OCI-M2 (cell line): ENCODE data around the gene MADD.

ENCODE experiments used
- DNase-seq: peaks from one replicate; lab custom pipeline; 2025; ENCODE audit not compliant: unreplicated experiment; lab: John Stamatoyannopoulos, UW

MADD gene

GRCh38 chr11:47251751-47252150 lies 18.2 kb upstream of the MADD start:
- DNase-seq, result no peak

- DNase-seq, result no peak
Observed at GRCh38 chr11:47253660-47254059, 16.3 kb upstream of the MADD start.

- no peak for DNase-seq
Observed at GRCh38 chr11:47254386-47254785, 15.5 kb upstream of the MADD start.

GRCh38 chr11:47256374-47256773 lies 13.6 kb upstream of the MADD start:
- no peak for DNase-seq

- no peak for DNase-seq
Observed at GRCh38 chr11:47257177-47257516, 12.8 kb upstream of the MADD start.

- no peak for DNase-seq
Observed at GRCh38 chr11:47257517-47258316, 12.2 kb upstream of the MADD start, which contains the start of gene NR1H3. TSS of gene NR1H3 (plus strand) at chr11:47257996. CDS start at chr11:47259217, 1,221 bp downstream.

GRCh38 chr11:47258317-47258902 lies 11.5 kb upstream of the MADD start:
- no peak for DNase-seq

GRCh38 chr11:47259232-47259977 lies 10.5 kb upstream of the MADD start:
- no peak for DNase-seq

GRCh38 chr11:47260366-47260765 lies 9.6 kb upstream of the MADD start:
- DNase-seq, result no peak

GRCh38 chr11:47261291-47261800 lies 8.6 kb upstream of the MADD start:
- DNase-seq, result no peak

- no peak for DNase-seq
Observed at GRCh38 chr11:47264119-47264518, 5.8 kb upstream of the MADD start.

GRCh38 chr11:47264521-47264920 lies 5.4 kb upstream of the MADD start:
- DNase-seq, result no peak

GRCh38 chr11:47267876-47268275 lies 2.1 kb upstream of the MADD start:
- DNase-seq, result no peak

GRCh38 chr11:47268448-47269001 lies 1.4 kb upstream of the MADD start:
- DNase-seq, result no peak

- peak; percentile 85 for DNase-seq
Observed at GRCh38 chr11:47269002-47269828, 718 bp upstream of the MADD start.

GRCh38 chr11:47270331-47271271 lies 668 bp downstream of the MADD start:
- DNase-seq, result no peak

GRCh38 chr11:47271328-47271727 lies 1.4 kb downstream of the MADD start:
- DNase-seq, result no peak

- DNase-seq, result no peak
Observed at GRCh38 chr11:47271961-47272661, 2.2 kb downstream of the MADD start.

- no peak for DNase-seq
Observed at GRCh38 chr11:47272706-47273105, 2.8 kb downstream of the MADD start.
